Measurements from ENCODE around the gene FRAS1.

DNA sequence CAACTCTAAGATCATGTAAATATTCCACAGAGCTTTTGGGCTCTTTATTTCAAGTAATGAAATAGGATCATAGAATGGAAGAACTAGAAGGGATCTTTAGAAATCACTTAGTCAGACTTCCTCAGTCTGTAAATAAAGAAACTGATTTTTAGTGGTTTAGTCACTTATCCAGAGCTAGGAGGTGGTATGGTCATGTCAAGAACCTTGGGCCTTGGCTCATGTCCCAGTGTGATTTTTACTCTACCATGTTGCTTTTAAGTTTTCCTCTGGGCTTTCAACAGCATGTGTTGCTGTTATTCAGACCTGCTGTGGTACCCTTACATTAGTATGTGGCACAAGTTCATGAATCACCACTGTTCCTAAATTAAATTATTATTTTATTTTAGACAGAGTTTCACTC is 184.9 kb downstream of the FRAS1 start:
- TF ChIP-seq POLR2A (IDR thresholded peaks at IDR 0.05; ENCODE audit: low read depth, low read length) (no peak), PAX5 (IDR thresholded peaks at IDR 0.05; ENCODE audit: insufficient read depth, low read length, severe bottlenecking) (no peak), TAF1 (IDR thresholded peaks at IDR 0.05; ENCODE audit: low read depth, low read length) (no peak), POLR2AphosphoS5 (IDR thresholded peaks at IDR 0.05; ENCODE audit: low read depth, low read length) (no peak), SPI1 (IDR thresholded peaks at IDR 0.05; ENCODE audit: low read depth, low read length) (no peak)

Measured in GM12891 (cell line).